SK-N-SH treated with all-trans-retinoic acid at 6 μM for 48 hours (cell line): Measurements from ENCODE around the gene NRAS.

Experiments used
- ATAC-seq: fragments of 200-7000 bp; cut with Tn5 transposase; 3 replicates; pipeline ENCODE4 v1.9.1; 2020; ENCODE audit warnings: mild to moderate bottlenecking, moderate library complexity
- ARNTL ChIP-seq: fragments of 450-650 bp; formaldehyde crosslinking; IDR thresholded peaks from 2 replicates; pipeline ENCODE4 v1.5.0; 2020; ENCODE audit warnings: low read depth, mild to moderate bottlenecking, moderate library complexity, borderline replicate concordance
- BACH2 ChIP-seq: fragments of 250-450 bp; sonication (Bioruptor Pico); IDR thresholded peaks from 2 replicates; pipeline ENCODE4 v1.9.0; 2021; ENCODE audit warnings: mild to moderate bottlenecking, borderline replicate concordance
- CSDC2 ChIP-seq: fragments of 250-450 bp; sonication (Bioruptor Pico); IDR thresholded peaks from 2 replicates; pipeline ENCODE4 v1.5.0; 2020; ENCODE audit warnings: mild to moderate bottlenecking, moderate library complexity
- ESRRG ChIP-seq: fragments of 250-450 bp; sonication (Bioruptor Pico); IDR thresholded peaks from 2 replicates; pipeline ENCODE4 v1.6.1; 2021; ENCODE audit warnings: mild to moderate bottlenecking
- GLIS3 ChIP-seq: fragments of 250-450 bp; sonication (Bioruptor Pico); IDR thresholded peaks from 2 replicates; pipeline ENCODE4 v1.5.0; 2020; ENCODE audit warnings: mild to moderate bottlenecking, moderate library complexity
- ISL1 ChIP-seq: fragments of 250-450 bp; sonication (Bioruptor Pico); IDR thresholded peaks from 2 replicates; pipeline ENCODE4 v2.1.2; 2022; ENCODE audit warnings: mild to moderate bottlenecking, moderate library complexity
- OSR1 ChIP-seq: fragments of 250-450 bp; sonication (Bioruptor Pico); IDR thresholded peaks from 2 replicates; pipeline ENCODE4 v1.8.0; 2022; ENCODE audit warnings: moderate library complexity, mild to moderate bottlenecking, inconsistent platforms
- PPARA ChIP-seq: fragments of 250-450 bp; sonication (Bioruptor Pico); IDR thresholded peaks from 2 replicates; pipeline ENCODE4 v1.5.0; 2020; ENCODE audit warnings: mild to moderate bottlenecking, borderline replicate concordance
- RARB ChIP-seq: fragments of 250-450 bp; sonication (Bioruptor Pico); IDR thresholded peaks from 2 replicates; pipeline ENCODE4 v1.8.0; 2021; ENCODE audit warnings: mild to moderate bottlenecking, moderate library complexity
- SNAI2 ChIP-seq: fragments of 250-450 bp; sonication (Bioruptor Pico); IDR thresholded peaks from 2 replicates; pipeline ENCODE4 v1.5.0; 2020; ENCODE audit warnings: mild to moderate bottlenecking, moderate library complexity
- TCF4 ChIP-seq: fragments of 250-450 bp; sonication (Bioruptor Pico); IDR thresholded peaks from 2 replicates; pipeline ENCODE4 v1.8.0; 2021; ENCODE audit warnings: mild to moderate bottlenecking, moderate library complexity, borderline replicate concordance
- ZC3H10 ChIP-seq: fragments of 250-450 bp; sonication (Bioruptor Pico); IDR thresholded peaks from 2 replicates; pipeline ENCODE4 v1.5.1; 2021; ENCODE audit warnings: mild to moderate bottlenecking, moderate library complexity
- ZFP3 ChIP-seq: fragments of 250-450 bp; sonication (Bioruptor Pico); IDR thresholded peaks from 2 replicates; pipeline ENCODE4 v1.5.0; 2020; ENCODE audit warnings: mild to moderate bottlenecking, moderate library complexity
- ZFP30 ChIP-seq: fragments of 450-650 bp; formaldehyde crosslinking; IDR thresholded peaks from 2 replicates; pipeline ENCODE4 v1.5.0; 2022; ENCODE audit warnings: mild to moderate bottlenecking, moderate library complexity
- ZNF70 ChIP-seq: fragments of 450-650 bp; formaldehyde crosslinking; IDR thresholded peaks from 2 replicates; pipeline ENCODE4 v1.5.0; 2020; ENCODE audit warnings: mild to moderate bottlenecking, moderate library complexity
- ZNF8 ChIP-seq: fragments of 450-650 bp; formaldehyde crosslinking; IDR thresholded peaks from 2 replicates; pipeline ENCODE4 v1.5.0; 2020; ENCODE audit warnings: mild to moderate bottlenecking, moderate library complexity
- TF ChIP-seq, protein P1 (sequence below): fragments of 250-450 bp; sonication (Bioruptor Pico); IDR thresholded peaks from 2 replicates; pipeline ENCODE4 v1.5.1; 2021; ENCODE audit warnings: mild to moderate bottlenecking, moderate library complexity
- TF ChIP-seq, protein P2 (sequence below): fragments of 250-450 bp; sonication (Bioruptor Pico); IDR thresholded peaks from 2 replicates; pipeline ENCODE4 v1.8.0; 2020; ENCODE audit warnings: mild to moderate bottlenecking, moderate library complexity, borderline replicate concordance
- TF ChIP-seq, protein P3 (sequence below): fragments of 250-450 bp; sonication (Bioruptor Pico); IDR thresholded peaks from 2 replicates; pipeline ENCODE4 v1.5.0; 2020; ENCODE audit warnings: mild to moderate bottlenecking, moderate library complexity
- TF ChIP-seq, protein P4 (sequence below): fragments of 250-450 bp; sonication (Bioruptor Pico); IDR thresholded peaks from 2 replicates; pipeline ENCODE4 v1.5.1; 2020; ENCODE audit warnings: low read depth, mild to moderate bottlenecking, moderate library complexity
- TF ChIP-seq, protein P5 (sequence below): fragments of 250-450 bp; sonication (Bioruptor Pico); IDR thresholded peaks from 2 replicates; pipeline ENCODE4 v1.8.0; 2021; ENCODE audit warnings: low read depth, mild to moderate bottlenecking, moderate library complexity, borderline replicate concordance

The NRAS gene

DNA sequence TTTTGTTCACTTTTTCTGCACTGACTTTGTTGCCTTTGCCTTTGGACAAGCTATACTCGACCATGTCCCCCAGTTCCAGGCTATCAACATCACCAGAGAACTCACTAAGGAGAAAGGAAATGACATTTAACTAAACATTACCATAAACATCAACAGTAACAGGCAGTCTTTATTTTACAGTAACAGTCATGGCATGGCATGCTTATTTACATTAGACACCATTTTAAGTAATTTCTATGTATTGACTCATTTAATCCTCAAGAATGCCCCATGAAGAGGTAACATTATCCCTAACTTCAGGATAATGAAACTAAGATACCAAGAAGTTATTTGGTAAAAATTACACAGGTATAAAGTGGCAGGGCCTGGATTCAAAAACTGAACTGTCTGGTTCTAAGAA is 8.7 kb upstream of the NRAS start:
- ATAC-seq: no peak
- TF ChIP-seq, protein P1, sequence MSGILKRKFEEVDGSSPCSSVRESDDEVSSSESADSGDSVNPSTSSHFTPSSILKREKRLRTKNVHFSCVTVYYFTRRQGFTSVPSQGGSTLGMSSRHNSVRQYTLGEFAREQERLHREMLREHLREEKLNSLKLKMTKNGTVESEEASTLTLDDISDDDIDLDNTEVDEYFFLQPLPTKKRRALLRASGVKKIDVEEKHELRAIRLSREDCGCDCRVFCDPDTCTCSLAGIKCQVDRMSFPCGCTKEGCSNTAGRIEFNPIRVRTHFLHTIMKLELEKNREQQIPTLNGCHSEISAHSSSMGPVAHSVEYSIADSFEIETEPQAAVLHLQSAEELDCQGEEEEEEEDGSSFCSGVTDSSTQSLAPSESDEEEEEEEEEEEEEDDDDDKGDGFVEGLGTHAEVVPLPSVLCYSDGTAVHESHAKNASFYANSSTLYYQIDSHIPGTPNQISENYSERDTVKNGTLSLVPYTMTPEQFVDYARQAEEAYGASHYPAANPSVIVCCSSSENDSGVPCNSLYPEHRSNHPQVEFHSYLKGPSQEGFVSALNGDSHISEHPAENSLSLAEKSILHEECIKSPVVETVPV (CRISPR knock-in tag): no peak
- no peak for TF ChIP-seq TCF4 (CRISPR knock-in tag)
- no peak for TF ChIP-seq PPARA (CRISPR knock-in tag)
- no peak for TF ChIP-seq ZNF8
- no peak for TF ChIP-seq GLIS3 (CRISPR knock-in tag)
- TF ChIP-seq ZC3H10 (CRISPR knock-in tag): no peak
- no peak for TF ChIP-seq BACH2 (CRISPR knock-in tag)
- no peak for TF ChIP-seq ARNTL (CRISPR knock-in tag)
- TF ChIP-seq, protein P2, sequence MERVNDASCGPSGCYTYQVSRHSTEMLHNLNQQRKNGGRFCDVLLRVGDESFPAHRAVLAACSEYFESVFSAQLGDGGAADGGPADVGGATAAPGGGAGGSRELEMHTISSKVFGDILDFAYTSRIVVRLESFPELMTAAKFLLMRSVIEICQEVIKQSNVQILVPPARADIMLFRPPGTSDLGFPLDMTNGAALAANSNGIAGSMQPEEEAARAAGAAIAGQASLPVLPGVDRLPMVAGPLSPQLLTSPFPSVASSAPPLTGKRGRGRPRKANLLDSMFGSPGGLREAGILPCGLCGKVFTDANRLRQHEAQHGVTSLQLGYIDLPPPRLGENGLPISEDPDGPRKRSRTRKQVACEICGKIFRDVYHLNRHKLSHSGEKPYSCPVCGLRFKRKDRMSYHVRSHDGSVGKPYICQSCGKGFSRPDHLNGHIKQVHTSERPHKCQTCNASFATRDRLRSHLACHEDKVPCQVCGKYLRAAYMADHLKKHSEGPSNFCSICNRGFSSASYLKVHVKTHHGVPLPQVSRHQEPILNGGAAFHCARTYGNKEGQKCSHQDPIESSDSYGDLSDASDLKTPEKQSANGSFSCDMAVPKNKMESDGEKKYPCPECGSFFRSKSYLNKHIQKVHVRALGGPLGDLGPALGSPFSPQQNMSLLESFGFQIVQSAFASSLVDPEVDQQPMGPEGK (CRISPR knock-in tag): no peak
- no peak for TF ChIP-seq ESRRG (CRISPR knock-in tag)
- no peak for TF ChIP-seq ZFP3 (CRISPR knock-in tag)
- no peak for TF ChIP-seq ZFP30
- no peak for TF ChIP-seq ISL1
- TF ChIP-seq CSDC2 (CRISPR knock-in tag): no peak
- no peak for TF ChIP-seq RARB
- TF ChIP-seq, protein P3, sequence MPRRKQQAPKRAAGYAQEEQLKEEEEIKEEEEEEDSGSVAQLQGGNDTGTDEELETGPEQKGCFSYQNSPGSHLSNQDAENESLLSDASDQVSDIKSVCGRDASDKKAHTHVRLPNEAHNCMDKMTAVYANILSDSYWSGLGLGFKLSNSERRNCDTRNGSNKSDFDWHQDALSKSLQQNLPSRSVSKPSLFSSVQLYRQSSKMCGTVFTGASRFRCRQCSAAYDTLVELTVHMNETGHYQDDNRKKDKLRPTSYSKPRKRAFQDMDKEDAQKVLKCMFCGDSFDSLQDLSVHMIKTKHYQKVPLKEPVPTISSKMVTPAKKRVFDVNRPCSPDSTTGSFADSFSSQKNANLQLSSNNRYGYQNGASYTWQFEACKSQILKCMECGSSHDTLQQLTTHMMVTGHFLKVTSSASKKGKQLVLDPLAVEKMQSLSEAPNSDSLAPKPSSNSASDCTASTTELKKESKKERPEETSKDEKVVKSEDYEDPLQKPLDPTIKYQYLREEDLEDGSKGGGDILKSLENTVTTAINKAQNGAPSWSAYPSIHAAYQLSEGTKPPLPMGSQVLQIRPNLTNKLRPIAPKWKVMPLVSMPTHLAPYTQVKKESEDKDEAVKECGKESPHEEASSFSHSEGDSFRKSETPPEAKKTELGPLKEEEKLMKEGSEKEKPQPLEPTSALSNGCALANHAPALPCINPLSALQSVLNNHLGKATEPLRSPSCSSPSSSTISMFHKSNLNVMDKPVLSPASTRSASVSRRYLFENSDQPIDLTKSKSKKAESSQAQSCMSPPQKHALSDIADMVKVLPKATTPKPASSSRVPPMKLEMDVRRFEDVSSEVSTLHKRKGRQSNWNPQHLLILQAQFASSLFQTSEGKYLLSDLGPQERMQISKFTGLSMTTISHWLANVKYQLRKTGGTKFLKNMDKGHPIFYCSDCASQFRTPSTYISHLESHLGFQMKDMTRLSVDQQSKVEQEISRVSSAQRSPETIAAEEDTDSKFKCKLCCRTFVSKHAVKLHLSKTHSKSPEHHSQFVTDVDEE (CRISPR knock-in tag): no peak
- TF ChIP-seq, protein P4, sequence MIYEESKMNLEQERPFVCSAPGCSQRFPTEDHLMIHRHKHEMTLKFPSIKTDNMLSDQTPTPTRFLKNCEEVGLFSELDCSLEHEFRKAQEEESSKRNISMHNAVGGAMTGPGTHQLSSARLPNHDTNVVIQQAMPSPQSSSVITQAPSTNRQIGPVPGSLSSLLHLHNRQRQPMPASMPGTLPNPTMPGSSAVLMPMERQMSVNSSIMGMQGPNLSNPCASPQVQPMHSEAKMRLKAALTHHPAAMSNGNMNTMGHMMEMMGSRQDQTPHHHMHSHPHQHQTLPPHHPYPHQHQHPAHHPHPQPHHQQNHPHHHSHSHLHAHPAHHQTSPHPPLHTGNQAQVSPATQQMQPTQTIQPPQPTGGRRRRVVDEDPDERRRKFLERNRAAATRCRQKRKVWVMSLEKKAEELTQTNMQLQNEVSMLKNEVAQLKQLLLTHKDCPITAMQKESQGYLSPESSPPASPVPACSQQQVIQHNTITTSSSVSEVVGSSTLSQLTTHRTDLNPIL (CRISPR knock-in tag): no peak

DNA sequence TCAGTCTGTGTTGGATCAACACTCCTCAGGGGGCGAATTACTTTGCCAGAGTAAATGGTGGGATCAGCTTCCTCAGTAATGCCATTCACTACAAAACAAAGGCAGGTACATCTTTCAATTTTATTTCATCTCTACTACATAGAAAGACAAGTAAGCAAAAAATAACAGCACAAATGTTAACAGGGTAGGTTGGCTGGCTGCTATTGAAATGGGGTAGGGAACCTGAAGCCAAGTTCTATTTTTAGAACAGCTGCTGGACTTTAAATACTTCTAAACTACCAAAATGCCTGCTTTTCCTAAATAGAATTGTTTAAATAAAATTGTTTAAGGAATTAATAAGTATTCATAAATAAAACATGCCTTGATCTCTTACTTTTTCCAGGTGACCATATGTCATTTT is 7.3 kb upstream of the NRAS start:
- TF ChIP-seq, protein P1 (CRISPR knock-in tag): no peak
- TF ChIP-seq ISL1 (no peak), ZNF8 (no peak), ZNF70 (CRISPR knock-in tag) (no peak), SNAI2 (no peak), PPARA (CRISPR knock-in tag) (no peak), ESRRG (CRISPR knock-in tag) (no peak), GLIS3 (CRISPR knock-in tag) (no peak)
- TF ChIP-seq, protein P4 (CRISPR knock-in tag): no peak
- no peak for ATAC-seq

DNA sequence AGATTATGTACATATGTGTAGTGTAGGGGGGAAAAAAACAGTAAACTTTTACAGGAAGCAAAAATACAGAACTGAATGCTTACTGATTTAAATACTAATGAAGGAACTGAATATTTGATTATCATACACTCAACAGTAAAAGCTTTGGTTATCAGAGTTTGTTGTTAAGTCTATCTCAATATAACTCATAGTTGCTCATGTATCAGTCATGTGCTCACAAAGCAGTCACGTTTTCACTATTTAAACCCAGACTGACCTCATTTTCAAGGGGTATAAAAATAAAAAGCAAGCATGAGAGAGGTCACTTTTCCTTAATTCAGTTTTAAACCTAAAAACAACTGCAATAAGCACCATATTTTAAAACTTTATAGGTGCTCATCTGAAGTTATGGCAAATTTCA is 6.9 kb upstream of the NRAS start:
- TF ChIP-seq ESRRG (CRISPR knock-in tag): no peak
- TF ChIP-seq, protein P5, sequence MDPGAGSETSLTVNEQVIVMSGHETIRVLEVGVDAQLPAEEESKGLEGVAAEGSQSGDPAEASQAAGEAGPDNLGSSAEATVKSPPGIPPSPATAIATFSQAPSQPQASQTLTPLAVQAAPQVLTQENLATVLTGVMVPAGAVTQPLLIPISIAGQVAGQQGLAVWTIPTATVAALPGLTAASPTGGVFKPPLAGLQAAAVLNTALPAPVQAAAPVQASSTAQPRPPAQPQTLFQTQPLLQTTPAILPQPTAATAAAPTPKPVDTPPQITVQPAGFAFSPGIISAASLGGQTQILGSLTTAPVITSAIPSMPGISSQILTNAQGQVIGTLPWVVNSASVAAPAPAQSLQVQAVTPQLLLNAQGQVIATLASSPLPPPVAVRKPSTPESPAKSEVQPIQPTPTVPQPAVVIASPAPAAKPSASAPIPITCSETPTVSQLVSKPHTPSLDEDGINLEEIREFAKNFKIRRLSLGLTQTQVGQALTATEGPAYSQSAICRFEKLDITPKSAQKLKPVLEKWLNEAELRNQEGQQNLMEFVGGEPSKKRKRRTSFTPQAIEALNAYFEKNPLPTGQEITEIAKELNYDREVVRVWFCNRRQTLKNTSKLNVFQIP (CRISPR knock-in tag): no peak
- TF ChIP-seq, protein P2 (CRISPR knock-in tag): no peak
- no peak for TF ChIP-seq ZC3H10 (CRISPR knock-in tag)
- TF ChIP-seq OSR1 (CRISPR knock-in tag): no peak
- TF ChIP-seq PPARA (CRISPR knock-in tag): no peak
- no peak for TF ChIP-seq ARNTL (CRISPR knock-in tag)
- TF ChIP-seq CSDC2 (CRISPR knock-in tag): no peak
- TF ChIP-seq ZFP3 (CRISPR knock-in tag): no peak
- TF ChIP-seq ZFP30: no peak
- TF ChIP-seq SNAI2: no peak
- ATAC-seq: no peak
